ENCODE data around the gene ZNF19.

Gene ZNF19

GRCh38 chr16:71489122-71489521 is at the start of gene ZNF19:
Gene ZNF19 (minus strand): TSS chr16:71489324. CDS start chr16:71482114, 7,210 bp downstream.
- no peak for TF ChIP-seq CTCF (IDR thresholded peaks at IDR 0.05; ENCODE audit: control insufficient read depth, insufficient read depth, low read depth, low read length, missing control alignments)
- H3K4me3 ChIP-seq (ENCODE audit: control insufficient read depth, low read depth, low read length): no peak within 1 kb of the TSS
- DNase-seq (ENCODE audit: low read depth): no peak

GRCh38 chr16:71537643-71538042 is 48.5 kb upstream of the ZNF19 start:
- DNase-seq (ENCODE audit: low read depth): peak; percentile 4
- peak; percentile 73 for TF ChIP-seq CTCF (IDR thresholded peaks at IDR 0.05; ENCODE audit: control insufficient read depth, insufficient read depth, low read depth, low read length, missing control alignments)
- H3K4me3 ChIP-seq (ENCODE audit: control insufficient read depth, low read depth, low read length): no peak overlapping the region

GRCh38 chr16:71536752-71537499 is 47.8 kb upstream of the ZNF19 start:
- H3K4me3 ChIP-seq (ENCODE audit: control insufficient read depth, low read depth, low read length): no peak overlapping the region
- no peak for TF ChIP-seq CTCF (IDR thresholded peaks at IDR 0.05; ENCODE audit: control insufficient read depth, insufficient read depth, low read depth, low read length, missing control alignments)
- no peak for DNase-seq (ENCODE audit: low read depth)

GRCh38 chr16:71532366-71532765 is 43.2 kb upstream of the ZNF19 start:
- DNase-seq (ENCODE audit: low read depth): no peak
- H3K4me3 ChIP-seq (ENCODE audit: control insufficient read depth, low read depth, low read length): no peak overlapping the region
- no peak for TF ChIP-seq CTCF (IDR thresholded peaks at IDR 0.05; ENCODE audit: control insufficient read depth, insufficient read depth, low read depth, low read length, missing control alignments)

- no peak overlapping the region for H3K4me3 ChIP-seq (ENCODE audit: control insufficient read depth, low read depth, low read length)
- DNase-seq (ENCODE audit: low read depth): no peak
- TF ChIP-seq CTCF (IDR thresholded peaks at IDR 0.05; ENCODE audit: control insufficient read depth, insufficient read depth, low read depth, low read length, missing control alignments): no peak
Observed at GRCh38 chr16:71528863-71529262, 39.7 kb upstream of the ZNF19 start.

- no peak overlapping the region for H3K4me3 ChIP-seq (ENCODE audit: control insufficient read depth, low read depth, low read length)
- TF ChIP-seq CTCF (IDR thresholded peaks at IDR 0.05; ENCODE audit: control insufficient read depth, insufficient read depth, low read depth, low read length, missing control alignments): no peak
- DNase-seq (ENCODE audit: low read depth): no peak
Observed at GRCh38 chr16:71528257-71528656, 39.1 kb upstream of the ZNF19 start.

Data from AG09309 (cell line).